Gastroesophageal sphincter (tissue), 3 donors: Measurements from ENCODE around the gene NLK.

ENCODE experiments used
- POLR2A ChIP-seq, 2 donors: fragments of 450-650 bp; IDR thresholded peaks; one replicate each; pipeline ENCODE4 v1.6.1; 2017; ENCODE audit warnings: antibody characterized with exemption in 2 of 2, mild to moderate bottlenecking in 2 of 2, moderate library complexity in 1 of 2
- TF ChIP-seq, protein P1 (sequence below), 4 experiments: fragments of 200-600 bp in 2 of 4; fragments of 450-650 bp in 2 of 4; sonication (generic) in 1 of 4; IDR thresholded peaks; one replicate each; pipeline ENCODE4 v1.5.1; 2017 to 2019; ENCODE audit warnings: antibody characterized with exemption in 4 of 4, mild to moderate bottlenecking in 2 of 4, moderate library complexity in 2 of 4

DNA sequence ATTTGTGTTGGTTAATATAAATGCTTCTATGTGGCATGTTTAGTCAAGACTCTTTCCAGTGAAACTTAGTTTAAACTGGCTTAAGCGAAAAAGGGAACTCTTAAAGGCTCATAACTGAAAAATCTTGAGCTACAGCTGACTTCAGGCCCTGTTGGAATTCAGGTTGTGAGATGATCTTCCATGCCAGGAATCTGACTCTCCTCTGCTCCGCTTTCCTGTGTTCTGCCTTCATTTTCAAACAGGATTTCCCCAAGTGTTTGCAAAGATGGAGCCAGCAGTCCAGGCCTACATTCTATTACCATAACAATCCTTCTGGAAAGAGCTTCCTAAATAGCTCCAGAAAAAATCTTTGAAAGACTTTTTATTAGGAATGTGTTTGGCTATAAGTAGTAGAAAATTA, 134.9 kb downstream of the NLK start:
- TF ChIP-seq, protein P1, sequence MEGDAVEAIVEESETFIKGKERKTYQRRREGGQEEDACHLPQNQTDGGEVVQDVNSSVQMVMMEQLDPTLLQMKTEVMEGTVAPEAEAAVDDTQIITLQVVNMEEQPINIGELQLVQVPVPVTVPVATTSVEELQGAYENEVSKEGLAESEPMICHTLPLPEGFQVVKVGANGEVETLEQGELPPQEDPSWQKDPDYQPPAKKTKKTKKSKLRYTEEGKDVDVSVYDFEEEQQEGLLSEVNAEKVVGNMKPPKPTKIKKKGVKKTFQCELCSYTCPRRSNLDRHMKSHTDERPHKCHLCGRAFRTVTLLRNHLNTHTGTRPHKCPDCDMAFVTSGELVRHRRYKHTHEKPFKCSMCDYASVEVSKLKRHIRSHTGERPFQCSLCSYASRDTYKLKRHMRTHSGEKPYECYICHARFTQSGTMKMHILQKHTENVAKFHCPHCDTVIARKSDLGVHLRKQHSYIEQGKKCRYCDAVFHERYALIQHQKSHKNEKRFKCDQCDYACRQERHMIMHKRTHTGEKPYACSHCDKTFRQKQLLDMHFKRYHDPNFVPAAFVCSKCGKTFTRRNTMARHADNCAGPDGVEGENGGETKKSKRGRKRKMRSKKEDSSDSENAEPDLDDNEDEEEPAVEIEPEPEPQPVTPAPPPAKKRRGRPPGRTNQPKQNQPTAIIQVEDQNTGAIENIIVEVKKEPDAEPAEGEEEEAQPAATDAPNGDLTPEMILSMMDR (IDR thresholded peaks at IDR 0.05): no peak
- no peak for TF ChIP-seq POLR2A (IDR thresholded peaks at IDR 0.05)
